ENCODE measurements around the gene NUP98.

- TF ChIP-seq POLR2A (IDR thresholded peaks at IDR 0.05) (no peak), CTCF (IDR thresholded peaks at IDR 0.05) (no peak)
These were observed 131.9 kb downstream of the NUP98 start for GRCh38 chr11:3665336-3666022.

Measured in uterus (tissue), 2 donors.